Astrocyte of the spinal cord (primary cell): ENCODE measurements around the gene UQCC2.

Source experiments
- DNase-seq: peaks from one replicate; pipeline ENCODE4 v3.0.0; 2011; ENCODE audit warnings: low read depth, low spot score
- H3K4me3 ChIP-seq: 2 replicates; pipeline ENCODE4 v1.5.1; 2011; ENCODE audit warnings: low read depth, mild to moderate bottlenecking, low read length, moderate library complexity
- in situ Hi-C: cut with HindIII; loops from 2 replicates; pipeline ENCODE4 v1.10.0; 2017; ENCODE audit warnings: low sequenced_read_pairs
- TF ChIP-seq, protein P1 (sequence below): IDR thresholded peaks from 2 replicates; pipeline ENCODE4 v1.5.1; 2012; ENCODE audit warnings: low read depth, mild to moderate bottlenecking, low read length, inconsistent platforms

UQCC2 gene

DNA sequence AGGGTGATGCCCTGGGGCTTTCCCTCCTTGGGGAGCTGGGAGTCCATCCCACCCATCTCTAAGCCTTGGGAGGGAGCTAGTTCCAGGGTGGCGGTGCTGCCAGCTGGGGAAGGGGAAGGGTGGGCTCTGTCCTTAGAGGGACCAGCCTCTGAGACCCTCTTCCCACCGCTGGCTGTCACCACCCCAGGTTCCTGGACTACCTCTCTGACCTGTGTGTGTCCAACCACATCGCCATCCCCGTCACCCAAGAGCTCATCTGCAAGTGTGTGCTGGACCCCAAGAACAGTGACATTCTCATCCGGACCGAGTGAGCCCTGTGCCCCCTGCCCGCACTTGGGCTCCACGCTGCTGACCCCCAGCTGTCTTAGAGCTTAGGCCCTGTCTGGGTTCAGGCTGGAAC, 43.2 kb downstream of the UQCC2 start:
- in situ Hi-C loops, result no loop called here
- H3K4me3 ChIP-seq, result no peak overlapping the region
- TF ChIP-seq, protein P1, sequence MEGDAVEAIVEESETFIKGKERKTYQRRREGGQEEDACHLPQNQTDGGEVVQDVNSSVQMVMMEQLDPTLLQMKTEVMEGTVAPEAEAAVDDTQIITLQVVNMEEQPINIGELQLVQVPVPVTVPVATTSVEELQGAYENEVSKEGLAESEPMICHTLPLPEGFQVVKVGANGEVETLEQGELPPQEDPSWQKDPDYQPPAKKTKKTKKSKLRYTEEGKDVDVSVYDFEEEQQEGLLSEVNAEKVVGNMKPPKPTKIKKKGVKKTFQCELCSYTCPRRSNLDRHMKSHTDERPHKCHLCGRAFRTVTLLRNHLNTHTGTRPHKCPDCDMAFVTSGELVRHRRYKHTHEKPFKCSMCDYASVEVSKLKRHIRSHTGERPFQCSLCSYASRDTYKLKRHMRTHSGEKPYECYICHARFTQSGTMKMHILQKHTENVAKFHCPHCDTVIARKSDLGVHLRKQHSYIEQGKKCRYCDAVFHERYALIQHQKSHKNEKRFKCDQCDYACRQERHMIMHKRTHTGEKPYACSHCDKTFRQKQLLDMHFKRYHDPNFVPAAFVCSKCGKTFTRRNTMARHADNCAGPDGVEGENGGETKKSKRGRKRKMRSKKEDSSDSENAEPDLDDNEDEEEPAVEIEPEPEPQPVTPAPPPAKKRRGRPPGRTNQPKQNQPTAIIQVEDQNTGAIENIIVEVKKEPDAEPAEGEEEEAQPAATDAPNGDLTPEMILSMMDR, result no peak
- no peak for DNase-seq

DNA sequence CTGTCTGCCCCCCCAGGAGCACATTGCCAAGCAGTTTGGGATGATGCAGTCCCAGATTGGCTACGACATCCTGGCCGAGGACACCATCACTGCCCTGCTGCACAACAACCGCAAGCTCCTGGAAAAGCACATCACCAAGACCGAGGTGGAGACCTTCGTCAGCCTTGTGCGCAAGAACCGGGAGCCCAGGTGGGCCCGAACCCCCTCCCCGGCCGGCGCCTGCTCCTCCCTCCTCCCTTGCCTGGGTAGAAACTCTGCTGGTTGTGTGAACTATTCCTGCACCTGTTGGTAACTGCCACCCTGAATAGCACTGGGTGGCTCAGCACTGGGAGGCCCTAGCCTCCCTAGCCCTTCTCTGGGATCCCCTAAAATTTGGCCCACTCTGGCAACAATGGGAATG, 43.7 kb downstream of the UQCC2 start:
- no peak for DNase-seq
- TF ChIP-seq, protein P1, result no peak
- in situ Hi-C loops, result no loop called here
- H3K4me3 ChIP-seq, result no peak overlapping the region

DNA sequence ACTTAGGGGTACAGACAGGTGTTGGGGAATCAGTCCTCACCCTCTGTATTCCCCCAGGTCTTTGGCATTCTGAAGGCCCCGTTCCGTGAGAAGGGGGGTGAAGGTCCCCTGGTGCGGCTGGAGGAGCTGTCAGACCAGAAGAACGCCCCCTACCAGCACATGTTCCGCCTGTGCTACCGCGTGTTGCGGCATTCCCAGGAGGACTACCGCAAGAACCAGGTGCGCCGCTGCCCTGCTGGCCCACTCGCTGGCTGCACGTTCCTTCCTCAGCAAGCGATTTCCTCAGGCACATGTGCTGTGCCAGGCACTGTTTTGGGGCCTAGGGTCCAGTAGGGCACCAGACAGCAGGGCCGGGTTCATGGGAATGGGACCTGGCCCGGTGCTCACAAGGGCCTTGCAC, 44.4 kb downstream of the UQCC2 start:
- DNase-seq, result no peak
- H3K4me3 ChIP-seq, result no peak overlapping the region
- in situ Hi-C loops, result no loop called here
- TF ChIP-seq, protein P1, result no peak

DNA sequence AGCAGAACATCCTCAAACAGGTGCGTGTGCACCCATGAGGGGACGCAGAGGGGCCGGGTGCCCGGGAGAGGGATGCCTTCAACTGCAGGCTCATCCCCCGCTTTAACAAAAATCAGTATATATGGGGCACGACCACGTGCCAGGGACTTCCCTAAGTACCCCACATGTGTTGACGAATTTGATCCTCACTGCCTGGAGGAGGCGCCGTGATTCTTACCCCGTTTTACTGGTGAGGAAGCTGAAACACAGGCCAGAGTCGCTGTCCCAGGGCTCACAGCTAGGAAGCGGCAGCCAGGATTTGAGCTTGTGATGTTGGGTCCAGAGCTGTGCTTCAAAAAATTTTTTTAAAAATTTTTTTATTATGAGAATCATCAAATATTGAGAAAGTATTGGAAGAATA, 45.5 kb downstream of the UQCC2 start:
- H3K4me3 ChIP-seq, result no peak overlapping the region
- in situ Hi-C loops, result no loop called here
- no peak for DNase-seq
- TF ChIP-seq, protein P1, result no peak

DNA sequence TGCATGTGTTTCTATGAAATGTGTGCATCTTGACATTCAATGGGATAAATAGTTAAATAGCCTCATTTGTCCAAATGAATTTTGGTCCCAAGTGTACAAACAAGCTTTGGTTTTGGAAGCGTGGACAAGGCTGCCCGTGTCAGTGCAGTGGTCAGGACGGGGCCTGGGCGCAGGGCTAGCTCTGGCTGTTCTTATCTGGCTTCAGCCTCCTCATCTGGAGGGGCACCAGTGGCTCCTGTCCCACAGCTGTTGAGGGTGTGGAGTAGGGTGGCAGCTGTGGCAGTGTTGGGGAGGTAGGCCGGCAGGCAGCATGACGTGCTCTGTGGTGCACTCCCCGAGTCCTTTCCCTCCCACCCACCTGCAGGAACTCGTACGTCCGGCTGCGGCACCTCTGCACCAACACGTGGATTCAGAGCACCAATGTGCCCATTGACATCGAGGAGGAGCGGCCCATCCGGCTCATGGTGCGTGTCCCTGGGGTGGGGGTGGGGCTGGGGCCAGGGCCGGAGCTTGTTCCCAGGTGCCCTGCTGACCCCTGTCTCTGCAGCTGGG, 46.9 kb downstream of the UQCC2 start:
- TF ChIP-seq, protein P1, result no peak

DNA sequence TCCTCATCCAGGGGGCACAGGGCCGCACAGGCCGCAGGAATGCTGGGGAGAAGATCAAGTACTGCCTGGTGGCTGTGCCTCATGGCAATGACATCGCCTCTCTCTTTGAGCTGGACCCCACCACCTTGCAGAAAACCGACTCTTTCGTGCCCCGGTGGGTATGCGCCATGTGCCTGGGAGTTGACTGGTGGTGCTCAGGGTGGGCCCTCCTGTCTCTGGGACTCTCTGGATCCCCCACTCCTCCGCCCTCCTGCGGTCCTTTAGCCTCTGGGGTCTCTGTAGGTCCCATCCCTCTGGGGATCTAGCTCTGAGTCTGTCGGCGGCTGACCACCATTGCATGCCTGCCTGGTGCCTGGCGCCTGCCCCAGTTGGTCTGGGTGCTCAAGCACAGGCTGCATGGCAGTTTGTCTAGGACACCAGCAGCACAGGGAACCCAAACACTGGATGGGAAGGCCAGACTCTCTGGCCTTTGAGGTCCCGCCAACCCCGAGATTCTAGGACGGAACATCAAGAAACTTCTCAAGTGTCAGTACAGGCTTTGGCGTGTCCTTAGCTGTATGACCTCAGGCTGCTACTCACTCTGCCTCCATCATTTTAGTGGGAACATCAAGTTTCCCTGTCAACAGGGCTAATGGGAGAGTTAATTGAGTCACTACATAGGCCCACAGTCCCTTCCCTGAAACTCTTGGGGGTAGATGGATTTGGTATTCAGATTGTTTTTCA, 47.6 kb downstream of the UQCC2 start:
- no peak for DNase-seq
- H3K4me3 ChIP-seq, result no peak overlapping the region
- TF ChIP-seq, protein P1, result no peak
- in situ Hi-C loops, result no loop called here

More for the DNA sequence above, 46.9 kb downstream of the UQCC2 start:
- in situ Hi-C loops, result no loop called here
- no peak for DNase-seq
- H3K4me3 ChIP-seq, result no peak overlapping the region
